HL-60 (cell line): ENCODE results near the gene LRRIQ1.

Source experiments
- CTCF ChIP-seq: IDR thresholded peaks from one replicate; pipeline ENCODE4 v1.5.1; 2011; ENCODE audit warnings: low read length, control low read depth, inconsistent platforms; ENCODE audit not compliant: insufficient read depth
- GABPA ChIP-seq: IDR thresholded peaks from 2 replicates; pipeline ENCODE4 v1.6.1; 2012; ENCODE audit warnings: low read depth
- POLR2AphosphoS5 ChIP-seq: IDR thresholded peaks from 2 replicates; pipeline ENCODE4 v1.6.1; 2012; ENCODE audit warnings: low read depth
- SPI1 ChIP-seq: IDR thresholded peaks from 2 replicates; pipeline ENCODE4 v1.6.1; 2012; ENCODE audit warnings: low read depth, mild to moderate bottlenecking, borderline replicate concordance
- TF ChIP-seq, protein P1 (sequence below): IDR thresholded peaks from 2 replicates; pipeline ENCODE4 v1.6.1; 2012; ENCODE audit warnings: low read depth; ENCODE audit not compliant: insufficient replicate concordance

DNA sequence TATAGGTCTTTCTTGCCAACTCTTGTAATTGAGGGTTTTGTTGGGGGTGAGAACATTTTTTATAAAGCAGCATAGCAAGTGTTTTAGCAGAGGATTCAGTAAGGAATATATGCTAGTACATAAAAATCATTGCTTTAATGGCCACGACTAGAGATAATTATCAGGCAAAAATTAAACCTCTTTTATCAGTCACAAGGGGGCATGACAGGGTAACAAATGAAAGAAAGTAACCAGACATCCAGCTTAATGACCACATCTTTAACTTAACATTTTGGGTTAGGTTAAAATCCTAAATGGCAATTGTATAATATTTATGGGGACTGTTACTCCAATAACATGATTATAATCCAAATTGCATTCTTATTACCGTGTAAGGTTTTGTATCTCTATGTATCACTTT lies 119.6 kb downstream of the LRRIQ1 start:
- TF ChIP-seq CTCF (no peak), POLR2AphosphoS5 (no peak), GABPA (no peak), SPI1 (no peak)
- TF ChIP-seq, protein P1, sequence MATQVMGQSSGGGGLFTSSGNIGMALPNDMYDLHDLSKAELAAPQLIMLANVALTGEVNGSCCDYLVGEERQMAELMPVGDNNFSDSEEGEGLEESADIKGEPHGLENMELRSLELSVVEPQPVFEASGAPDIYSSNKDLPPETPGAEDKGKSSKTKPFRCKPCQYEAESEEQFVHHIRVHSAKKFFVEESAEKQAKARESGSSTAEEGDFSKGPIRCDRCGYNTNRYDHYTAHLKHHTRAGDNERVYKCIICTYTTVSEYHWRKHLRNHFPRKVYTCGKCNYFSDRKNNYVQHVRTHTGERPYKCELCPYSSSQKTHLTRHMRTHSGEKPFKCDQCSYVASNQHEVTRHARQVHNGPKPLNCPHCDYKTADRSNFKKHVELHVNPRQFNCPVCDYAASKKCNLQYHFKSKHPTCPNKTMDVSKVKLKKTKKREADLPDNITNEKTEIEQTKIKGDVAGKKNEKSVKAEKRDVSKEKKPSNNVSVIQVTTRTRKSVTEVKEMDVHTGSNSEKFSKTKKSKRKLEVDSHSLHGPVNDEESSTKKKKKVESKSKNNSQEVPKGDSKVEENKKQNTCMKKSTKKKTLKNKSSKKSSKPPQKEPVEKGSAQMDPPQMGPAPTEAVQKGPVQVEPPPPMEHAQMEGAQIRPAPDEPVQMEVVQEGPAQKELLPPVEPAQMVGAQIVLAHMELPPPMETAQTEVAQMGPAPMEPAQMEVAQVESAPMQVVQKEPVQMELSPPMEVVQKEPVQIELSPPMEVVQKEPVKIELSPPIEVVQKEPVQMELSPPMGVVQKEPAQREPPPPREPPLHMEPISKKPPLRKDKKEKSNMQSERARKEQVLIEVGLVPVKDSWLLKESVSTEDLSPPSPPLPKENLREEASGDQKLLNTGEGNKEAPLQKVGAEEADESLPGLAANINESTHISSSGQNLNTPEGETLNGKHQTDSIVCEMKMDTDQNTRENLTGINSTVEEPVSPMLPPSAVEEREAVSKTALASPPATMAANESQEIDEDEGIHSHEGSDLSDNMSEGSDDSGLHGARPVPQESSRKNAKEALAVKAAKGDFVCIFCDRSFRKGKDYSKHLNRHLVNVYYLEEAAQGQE, result no peak
